Left ventricle myocardium superior (tissue), 1 donor: ENCODE results near the gene STARD8. TPM values are rescaled to one million over a fixed set of nuclear protein-coding genes. Genes with fewer than 3 reads are reported as not detected.
"Not testable (repeated sequence)": the region's sequence is repeated elsewhere in the genome, so short reads cannot be mapped to it uniquely, and the experiment has no call there.

Source experiments
- ATAC-seq: fragments of 200-7000 bp; cut with Tn5 transposase; one replicate; pipeline ENCODE4 v1.9.1; 2020; ENCODE audit warnings: mild to moderate bottlenecking, moderate library complexity
- DNase-seq: peaks from one replicate; pipeline ENCODE4 v3.0.0-alpha.2; 2020
- intact Hi-C: fragments of 100-400 bp; cut with micrococcal nuclease; formaldehyde crosslinking; loops from one replicate; pipeline ENCODE4 v1.11.0; 2022
- total RNA-seq: library from RNA; stranded (reverse); fragmentation: NEBNext Ultra II Directional; extraction: Animal tissue kit (Norgen Biotek cat#: 25700); gene quantifications from one replicate; pipeline ENCODE4 v1.2.1, GENCODE V29; 2021
- donor health status: DM: no; HTN: yes; CAD: no; lungs with severe emphysema.

The STARD8 gene
- total RNA-seq, 1 donor from 2014 or later, result 10.5 TPM

DNA sequence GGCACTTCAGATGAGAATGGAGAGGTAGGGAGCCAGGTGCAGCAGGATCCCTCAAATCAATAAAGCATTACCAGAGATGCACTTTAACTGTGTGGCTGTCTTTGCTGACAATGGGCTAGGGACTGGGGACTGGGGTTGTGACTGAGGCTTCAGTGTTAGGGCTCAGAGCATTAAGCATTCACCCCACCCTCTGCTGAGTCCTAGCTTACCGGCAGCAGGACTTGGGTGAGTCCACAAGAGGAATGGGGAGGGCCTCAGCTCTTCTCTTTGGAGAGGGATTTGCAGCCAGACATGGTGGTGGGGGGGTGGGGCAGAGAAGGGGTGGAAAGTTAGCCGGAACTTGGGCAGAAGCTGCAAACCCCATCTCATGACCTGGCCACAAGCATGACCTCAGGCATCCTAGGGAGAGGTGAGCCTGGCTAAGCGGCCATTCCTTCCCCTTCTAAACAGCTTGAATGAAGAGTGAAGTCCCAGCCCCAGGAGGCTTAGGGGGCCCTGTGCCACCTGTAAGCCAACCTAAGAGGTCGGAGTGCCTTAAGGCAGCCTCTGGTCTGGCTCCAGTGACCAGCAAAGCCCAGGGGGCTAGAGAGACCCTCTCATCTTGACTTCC is 78.4 kb downstream of the STARD8 start:
- intact Hi-C loops, result no loop called here
- DNase-seq, result no peak

DNA sequence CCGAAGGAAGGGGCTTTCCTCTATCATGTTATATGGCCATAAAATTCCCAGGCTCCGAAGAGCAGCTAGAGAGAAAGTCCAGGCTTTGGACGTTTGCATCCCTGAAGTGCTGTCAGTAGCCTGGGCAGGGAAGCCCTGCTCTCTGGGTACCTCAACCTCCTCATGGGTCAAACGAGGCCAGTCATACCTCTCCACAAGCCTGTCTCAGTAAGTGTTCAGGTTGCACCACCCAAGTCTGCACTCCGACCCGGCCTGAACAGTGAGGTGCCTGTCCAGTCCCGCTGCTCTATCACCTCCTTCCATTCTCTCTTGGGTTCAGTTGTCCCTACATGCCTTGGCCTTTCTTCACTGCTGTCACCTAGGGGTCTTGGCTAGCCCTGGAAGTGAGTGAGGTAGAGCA is 78.9 kb downstream of the STARD8 start:
- intact Hi-C loops, result no loop called here
- ATAC-seq (no peak), DNase-seq (no peak)

More for the DNA sequence above, 78.4 kb downstream of the STARD8 start:
- ATAC-seq, result no peak

DNA sequence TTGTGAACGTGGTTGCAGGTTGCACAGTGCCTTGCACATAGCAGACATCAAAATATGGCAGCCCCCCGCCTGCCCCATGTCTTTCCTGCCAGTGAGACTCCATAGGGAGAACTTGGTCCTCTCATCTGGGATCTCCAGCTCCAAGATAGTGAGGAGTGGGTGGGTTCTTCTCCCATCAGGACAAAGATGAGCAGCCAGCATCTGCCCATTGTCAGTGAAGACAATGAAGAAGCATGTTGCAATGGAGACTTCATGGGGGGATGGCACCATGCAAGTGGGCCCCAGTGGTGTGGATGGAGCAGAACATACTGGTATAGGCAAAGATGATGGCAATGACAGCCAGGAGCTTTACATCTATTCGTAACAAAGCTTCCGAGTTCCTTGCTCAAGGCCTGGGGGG is 80.2 kb downstream of the STARD8 start:
- intact Hi-C loops, result no loop called here
- no peak for ATAC-seq
- DNase-seq, result no peak

DNA sequence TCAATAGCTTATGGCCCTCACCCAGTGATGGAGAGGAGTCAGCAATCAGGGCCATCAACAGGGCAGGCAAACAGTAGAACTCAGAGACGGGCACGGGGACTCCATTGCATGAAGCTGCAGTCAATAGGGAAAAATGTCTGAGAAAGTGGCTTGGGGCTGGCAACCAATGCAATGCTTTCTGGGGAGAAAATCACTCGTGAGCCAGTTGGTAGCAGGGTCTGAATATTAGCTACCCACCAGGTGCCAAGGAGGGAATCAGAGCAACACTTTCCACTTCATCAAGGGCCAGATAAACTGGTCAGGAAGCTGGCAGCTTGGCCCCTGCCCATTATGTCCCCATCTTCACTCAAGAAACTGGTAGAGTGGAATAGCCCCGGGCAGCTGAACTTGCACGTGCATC is 80.7 kb downstream of the STARD8 start:
- intact Hi-C loops, result no loop called here
- ATAC-seq (no peak), DNase-seq (no peak)

DNA sequence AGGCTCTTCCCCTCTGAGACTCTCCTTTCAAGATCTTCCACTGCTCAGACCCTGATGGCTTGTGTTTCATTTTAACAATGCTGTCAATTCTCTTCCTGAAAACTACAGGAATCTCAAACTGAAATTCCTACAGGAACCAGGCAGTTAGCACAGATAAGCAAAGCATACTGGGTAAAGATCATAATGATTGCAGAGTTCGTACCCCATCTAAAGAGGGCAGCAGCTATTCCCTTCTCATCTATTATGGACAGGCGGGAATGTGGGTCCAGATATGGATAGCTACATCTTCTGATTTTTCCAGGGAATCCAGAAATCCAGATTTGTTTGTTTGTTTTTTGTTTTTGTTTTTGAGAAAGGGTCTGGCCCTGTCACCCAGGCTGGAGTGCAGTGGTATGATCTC is 83.8 kb downstream of the STARD8 start:
- intact Hi-C loops, result no loop called here
- no peak for ATAC-seq
- DNase-seq, result no peak

DNA sequence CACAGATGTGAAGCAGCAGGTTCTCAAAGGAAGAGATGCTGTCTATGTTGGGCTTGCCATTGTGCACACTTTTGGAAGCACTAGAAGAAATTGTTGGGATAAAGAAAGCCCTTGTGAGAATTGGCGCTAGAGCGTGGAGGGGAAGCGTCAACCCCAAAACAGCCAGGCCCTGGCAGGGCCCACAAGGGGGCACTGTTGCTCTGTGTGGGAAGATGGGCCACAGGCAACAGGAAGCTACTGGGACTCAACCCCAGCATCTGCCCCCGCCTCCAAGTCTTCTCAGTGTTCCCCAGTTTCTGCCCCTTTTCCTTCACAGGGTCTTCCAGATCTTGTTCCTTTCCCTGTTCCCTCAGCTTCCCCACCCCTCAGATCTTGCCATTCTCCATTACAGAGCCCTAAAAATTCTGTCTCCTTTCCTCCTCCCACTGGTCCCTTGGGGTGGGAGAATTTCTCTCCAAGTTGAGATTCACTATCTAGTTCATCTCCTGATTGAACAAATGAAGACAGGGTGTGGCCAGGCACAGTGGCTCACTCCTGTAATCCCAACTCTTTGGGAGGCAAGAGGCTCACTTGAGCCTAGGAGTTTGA is 85.5 kb downstream of the STARD8 start:
- intact Hi-C loops, result loop anchor here (2.0 kb wide), 1 partner anchor 76 kb away; no protein-coding TSS in a partner anchor
- peak; percentile 82 for ATAC-seq
- peak; percentile 79 for DNase-seq

DNA sequence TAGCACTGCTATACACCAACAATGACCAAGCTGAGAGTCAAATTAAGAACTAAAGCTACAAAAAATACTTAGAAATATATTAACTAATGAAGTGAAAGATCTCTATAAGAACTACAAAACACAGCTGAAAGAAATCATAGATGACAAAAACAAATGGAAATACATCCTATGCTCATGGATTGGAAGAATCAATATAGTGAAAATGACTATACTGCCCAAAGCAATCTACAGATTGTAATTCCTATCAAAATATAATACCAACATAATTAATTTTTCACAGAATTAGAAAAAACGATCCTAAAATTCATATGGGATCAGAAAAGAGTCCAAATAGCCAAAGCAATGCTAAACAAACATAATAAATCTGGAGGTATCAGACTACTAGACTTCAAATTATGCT is 87.8 kb downstream of the STARD8 start:
- DNase-seq (no peak), ATAC-seq (no peak)
- intact Hi-C loops, result no loop called here

DNA sequence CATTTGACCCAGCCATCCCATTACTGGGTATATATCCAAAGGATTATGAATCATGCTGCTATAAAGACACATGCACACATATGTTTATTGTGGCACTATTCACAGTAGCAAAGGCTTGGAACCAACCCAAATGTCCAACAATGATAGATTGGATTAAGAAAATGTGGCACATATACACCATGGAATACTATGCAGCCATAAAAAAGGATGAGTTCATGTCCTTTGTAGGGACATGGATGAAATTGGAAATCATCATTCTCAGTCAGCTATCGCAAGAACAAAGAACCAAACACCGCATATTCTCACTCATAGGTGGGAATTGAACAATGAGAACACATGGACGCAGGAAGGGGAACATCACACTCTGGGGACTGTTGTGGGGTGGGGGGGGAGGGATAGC is 94.4 kb downstream of the STARD8 start:
- ATAC-seq, intact Hi-C loops, DNase-seq: not testable (repeated sequence)

DNA sequence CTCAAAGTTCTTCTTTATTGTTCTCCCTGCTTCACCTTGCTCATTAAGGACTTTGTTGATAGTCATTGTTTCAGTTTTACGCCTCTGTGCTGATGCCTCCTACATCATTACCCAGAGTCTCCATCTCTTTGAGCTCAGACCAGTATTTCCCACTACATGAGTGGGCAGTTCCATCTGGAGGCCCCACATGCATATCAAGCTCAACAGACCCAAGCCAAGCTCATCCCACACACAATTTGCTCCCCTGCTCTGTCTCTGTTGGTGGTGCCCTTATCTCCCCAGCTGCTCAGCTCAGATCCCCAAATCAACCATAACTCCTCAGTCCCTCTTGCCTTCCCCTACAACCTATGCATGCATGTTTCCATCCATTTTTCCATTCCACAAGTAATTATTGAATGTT is 96.3 kb downstream of the STARD8 start:
- intact Hi-C loops, result no loop called here
- ATAC-seq (no peak), DNase-seq (no peak)

DNA sequence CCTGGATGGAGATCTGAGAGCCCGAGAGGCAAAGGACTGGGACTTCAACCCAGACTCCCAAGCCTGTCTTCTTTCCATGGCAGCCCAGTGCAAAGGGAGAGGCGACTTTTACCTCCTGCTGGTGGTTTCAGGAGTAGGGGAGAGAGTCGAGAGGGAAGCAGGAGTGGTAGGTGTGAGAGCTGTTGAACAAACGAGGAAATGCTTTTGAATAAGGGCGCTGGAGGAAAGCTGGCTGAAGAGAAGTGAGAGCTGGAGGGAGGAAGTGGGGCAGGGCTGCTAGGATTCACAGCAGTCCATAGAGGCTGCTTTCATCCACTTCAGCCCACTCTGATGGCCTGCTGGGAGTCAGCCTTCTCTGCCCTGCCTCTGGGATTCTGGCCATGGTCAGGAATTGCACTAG is 99.5 kb downstream of the STARD8 start:
- no peak for ATAC-seq

DNA sequence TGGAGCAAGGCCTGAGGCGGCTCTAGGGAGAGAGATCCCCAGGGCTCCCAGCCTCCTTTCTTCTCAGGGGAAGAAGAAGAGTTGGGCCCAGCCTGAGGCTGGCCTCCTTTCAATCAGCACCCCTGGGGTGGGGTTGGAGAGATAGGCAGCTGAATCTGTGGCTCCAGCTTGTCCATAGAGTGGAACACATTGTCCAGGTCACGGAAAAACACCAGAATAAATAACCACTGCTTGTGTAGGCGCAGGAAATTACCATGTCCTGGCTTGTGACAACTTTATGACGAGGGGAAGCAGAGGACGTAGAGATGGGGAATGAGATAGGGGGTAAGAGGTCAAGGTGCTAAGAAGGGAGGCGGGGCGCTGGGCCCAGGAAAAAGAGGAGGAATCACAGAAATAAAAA is 100.6 kb downstream of the STARD8 start:
- DNase-seq (no peak), ATAC-seq (no peak)
- intact Hi-C loops, result no loop called here

More for the DNA sequence above, 99.5 kb downstream of the STARD8 start:
- intact Hi-C loops, result no loop called here
- DNase-seq, result no peak

DNA sequence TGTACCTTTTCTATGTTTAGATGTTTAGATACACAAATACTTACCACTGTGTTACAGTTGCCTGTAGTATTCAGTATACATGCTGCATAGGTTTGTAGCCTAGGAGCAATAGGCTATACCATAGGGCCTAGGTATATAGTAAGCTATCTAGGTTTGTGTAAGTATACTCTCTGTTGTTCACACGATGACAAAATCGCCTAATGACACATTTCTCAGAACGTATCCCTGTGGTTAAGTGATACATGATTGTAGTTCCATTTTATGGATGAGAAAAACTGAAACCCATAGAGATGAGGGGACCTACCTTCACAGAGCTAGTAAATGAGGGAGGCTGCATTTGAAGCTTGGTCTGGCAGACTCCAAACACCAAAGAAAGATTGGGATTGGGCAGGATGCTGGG is 102.0 kb downstream of the STARD8 start:
- intact Hi-C loops, result no loop called here
- no peak for ATAC-seq
- DNase-seq, result no peak

DNA sequence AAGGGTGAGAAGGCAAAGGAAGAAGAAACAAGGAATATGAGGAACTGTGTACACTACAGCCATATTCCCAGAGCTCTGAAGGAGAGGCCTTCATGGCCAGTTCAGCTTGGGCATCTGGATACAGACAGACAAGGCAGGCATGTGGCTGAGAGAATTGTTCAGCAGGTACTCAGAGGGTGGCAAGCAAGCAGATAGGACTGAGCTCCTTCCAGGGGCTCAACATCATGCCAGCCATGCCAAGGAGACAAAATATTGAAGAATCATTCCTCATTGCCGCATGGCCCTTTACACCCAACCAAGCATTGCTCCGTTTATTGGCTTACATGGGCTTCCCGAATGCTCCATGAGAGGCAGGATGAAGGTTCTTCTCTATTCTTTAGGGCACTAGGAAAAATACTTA is 102.8 kb downstream of the STARD8 start:
- ATAC-seq (no peak), DNase-seq (no peak)
- intact Hi-C loops, result no loop called here

DNA sequence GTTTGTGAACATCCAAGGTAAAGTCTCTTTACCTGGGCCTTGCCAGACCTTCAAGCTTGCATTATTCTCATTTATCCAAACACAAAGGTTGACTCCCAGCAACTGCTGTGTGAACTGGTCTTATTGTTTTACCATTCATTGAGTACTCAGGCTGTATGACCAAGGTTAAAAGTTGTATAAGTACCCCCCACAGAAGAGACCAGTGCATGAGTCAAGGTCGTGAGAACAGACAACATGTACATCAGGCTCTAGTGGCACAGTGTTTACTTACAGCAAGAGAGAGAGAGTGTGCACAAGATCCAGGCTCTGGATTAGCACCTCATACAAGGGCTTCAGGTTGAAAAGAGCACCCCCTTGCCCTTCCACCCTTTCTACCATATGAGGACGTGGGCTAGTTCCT is 103.9 kb downstream of the STARD8 start:
- intact Hi-C loops, result no loop called here
- DNase-seq, result no peak
- no peak for ATAC-seq

DNA sequence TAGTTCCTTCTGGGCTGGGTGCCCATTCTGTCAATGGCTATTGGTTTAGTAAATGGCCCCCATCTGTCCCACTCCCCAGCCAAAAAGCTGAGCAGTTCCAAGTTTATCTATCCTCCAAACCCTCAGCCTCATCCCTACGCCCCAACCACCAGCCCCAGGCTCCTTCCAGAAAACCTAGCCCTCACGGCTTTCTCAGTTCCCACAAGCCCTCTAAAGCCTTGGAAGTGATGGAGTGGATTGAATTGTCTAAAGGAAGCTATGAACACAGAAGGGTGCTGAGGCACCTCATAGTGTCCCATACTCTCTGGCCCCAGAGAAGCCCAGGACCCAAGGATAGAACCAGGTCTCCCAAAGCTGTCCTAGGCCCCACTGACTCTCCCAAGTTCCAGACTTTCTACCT is 105.8 kb downstream of the STARD8 start:
- intact Hi-C loops, result no loop called here
- ATAC-seq, result no peak

DNA sequence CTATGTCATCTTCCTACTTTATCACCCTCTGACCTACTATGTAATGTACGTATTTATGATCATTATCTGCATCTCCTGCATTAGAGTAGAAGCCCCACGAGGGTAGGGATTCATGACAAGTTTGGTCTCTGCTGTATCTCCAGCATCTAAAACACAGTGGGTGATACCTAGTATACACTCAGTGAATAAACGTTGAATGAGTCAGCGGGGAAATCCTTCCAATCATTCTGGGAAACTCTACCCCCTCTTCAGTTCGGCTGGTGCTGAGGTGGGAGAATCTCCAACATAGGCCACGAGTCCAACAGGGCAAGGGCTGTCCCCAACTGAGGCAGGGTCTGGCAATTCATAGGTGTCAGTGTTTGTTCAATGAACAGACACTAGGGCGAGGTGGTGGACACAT is 106.9 kb downstream of the STARD8 start:
- intact Hi-C loops, result no loop called here
- no peak for ATAC-seq
- no peak for DNase-seq

More for the DNA sequence above, 105.8 kb downstream of the STARD8 start:
- DNase-seq, result no peak

DNA sequence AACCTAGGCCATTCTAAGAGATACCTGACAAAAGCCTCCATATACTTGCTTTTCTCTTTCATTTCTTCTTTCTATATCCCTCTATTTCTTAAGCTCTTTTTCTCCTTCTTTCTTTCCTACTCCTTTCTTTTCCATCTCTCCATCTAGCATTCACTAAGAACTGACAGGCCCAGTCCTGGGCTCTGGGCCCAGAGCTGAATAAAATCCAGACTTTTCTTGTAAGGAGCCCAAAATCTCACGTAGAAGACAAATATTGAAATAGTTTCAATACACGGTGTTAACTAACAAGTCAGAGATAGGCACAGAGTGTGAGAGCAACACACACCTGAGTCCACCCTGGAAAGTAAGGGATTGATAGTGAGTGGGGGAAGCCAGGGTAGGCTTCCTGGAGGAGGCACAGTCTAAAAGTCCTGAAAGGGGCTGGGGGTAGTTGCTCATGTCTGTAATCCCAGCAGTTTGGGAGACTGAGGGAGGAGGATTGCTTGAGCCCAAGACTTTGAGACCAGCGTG is 108.2 kb downstream of the STARD8 start:
- intact Hi-C loops, result no loop called here
- no peak for ATAC-seq
- no peak for DNase-seq

DNA sequence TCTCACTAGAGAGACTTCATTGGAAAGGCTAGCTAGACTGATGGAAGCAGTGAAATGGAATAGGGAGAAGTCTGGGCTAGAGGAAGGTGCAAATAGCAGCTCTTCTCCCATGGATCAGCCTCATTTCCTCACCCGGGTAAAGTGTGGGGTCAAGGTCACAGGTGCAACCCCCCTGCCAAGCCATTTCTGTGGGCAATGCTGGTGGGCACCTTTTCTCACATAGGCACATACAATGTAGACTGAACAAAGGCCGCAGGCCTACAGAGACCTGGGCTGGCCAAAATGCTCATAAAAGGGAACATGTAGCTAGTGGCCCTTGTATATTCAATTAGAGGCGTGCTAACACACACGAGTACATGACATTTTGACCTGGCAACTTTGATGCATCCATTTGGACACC is 109.9 kb downstream of the STARD8 start:
- no peak for ATAC-seq
- intact Hi-C loops, result no loop called here
- no peak for DNase-seq

DNA sequence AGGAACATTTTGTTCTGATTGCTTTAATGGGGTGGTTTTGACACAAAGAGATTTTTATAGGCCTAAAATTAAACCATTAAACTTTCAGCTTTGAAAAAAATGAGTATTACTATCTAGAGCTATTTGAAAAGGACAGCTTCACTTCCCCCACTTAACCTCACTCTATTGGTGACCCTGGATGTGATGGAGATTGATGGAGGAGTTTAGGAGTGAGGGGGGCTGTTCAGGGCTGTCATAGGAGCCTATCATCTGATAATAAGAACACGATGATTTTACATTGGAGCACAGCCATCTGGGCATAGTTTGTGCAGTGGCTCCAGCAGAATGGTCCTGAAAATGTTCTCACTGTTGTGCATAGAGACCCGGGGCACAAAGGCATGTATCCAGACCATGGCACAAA is 110.3 kb downstream of the STARD8 start:
- no peak for ATAC-seq
- no peak for DNase-seq
- intact Hi-C loops, result no loop called here

DNA sequence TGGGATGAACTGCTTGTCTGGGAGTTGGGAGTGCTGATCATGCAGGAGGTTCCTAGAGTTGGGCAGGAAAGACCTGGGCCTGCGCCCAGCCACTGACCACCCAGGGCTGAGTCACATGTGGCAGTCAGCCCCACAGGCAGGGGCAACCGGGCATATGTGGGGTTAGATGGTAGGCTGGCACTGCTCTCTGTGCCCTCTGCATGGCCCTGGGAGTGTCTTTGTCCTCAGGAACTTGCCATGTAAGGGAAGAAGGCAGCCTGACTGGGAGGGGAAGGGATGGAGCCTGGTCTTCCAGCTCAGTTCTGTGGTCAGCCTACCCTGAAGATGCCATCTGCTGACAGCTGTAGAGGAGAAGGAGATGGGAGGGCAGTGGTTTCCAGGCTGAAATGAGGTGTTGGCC is 111.2 kb downstream of the STARD8 start:
- no peak for DNase-seq
- intact Hi-C loops, result no loop called here
- ATAC-seq, result no peak

DNA sequence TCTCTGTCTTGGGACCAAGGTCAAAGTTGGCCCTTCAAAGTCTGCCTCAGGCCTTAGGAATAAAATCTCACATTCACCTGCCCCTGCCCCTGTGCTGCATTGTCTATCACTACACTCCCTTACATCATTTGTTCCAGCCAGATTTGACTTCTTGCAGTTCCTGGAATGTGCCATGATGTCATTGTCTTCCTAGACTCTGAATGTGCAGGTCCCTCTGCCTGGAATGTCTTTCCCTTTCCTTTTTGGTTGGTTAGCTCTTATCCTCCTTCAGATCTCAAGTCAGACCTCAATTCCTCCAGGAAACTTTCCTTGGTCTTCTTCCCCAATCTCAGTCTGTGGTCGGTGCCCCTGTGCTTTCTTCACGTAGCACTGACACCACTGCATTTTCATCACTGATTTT is 113.6 kb downstream of the STARD8 start:
- ATAC-seq (no peak), DNase-seq (no peak)
- intact Hi-C loops, result no loop called here
